PC-3 (cell line): ENCODE results near the gene CEP104. TPM values are rescaled to one million over a fixed set of nuclear protein-coding genes. Genes with fewer than 3 reads are reported as not detected.

ENCODE experiments used
- ATAC-seq: fragments of 200-7000 bp; cut with Tn5 transposase; 2 replicates; pipeline ENCODE4 v1.9.1; 2020; ENCODE audit warnings: mild to moderate bottlenecking, moderate library complexity
- BruUV-seq: library from RNA; stranded (reverse); fragments of 400-500 nt; replicated peaks from 2 replicates; lab custom pipeline; 2021; lab: Mats Ljungman, UMichigan
- CTCF ChIA-PET: fragments of 300-600 bp; sonication (Branson Sonifier 250); formaldehyde crosslinking; loops from one replicate; lab custom pipeline; 2022; ENCODE audit warnings: antibody characterized with exemption; lab: Charles Lee
- POLR2A ChIA-PET: fragments of 300-600 bp; sonication (Branson Sonifier 250); formaldehyde crosslinking; loops from one replicate; lab custom pipeline; 2022; ENCODE audit warnings: antibody characterized with exemption; ENCODE audit not compliant: unreplicated experiment; lab: Charles Lee
- DNase-seq: peaks from one replicate; pipeline ENCODE4 v3.0.0-alpha.2; 2015
- H2AFZ ChIP-seq: fragments of 300-600 bp; sonication (generic); 2 replicates; pipeline ENCODE4 v1.6.0; 2016; ENCODE audit warnings: antibody characterized with exemption, low read length
- H3F3A ChIP-seq: fragments of 300-600 bp; sonication (generic); one replicate; pipeline ENCODE4 v1.6.0; 2017; ENCODE audit warnings: antibody characterized with exemption, low read length, control low read depth, mild to moderate bottlenecking; ENCODE audit not compliant: unreplicated experiment
- H3K27ac ChIP-seq: fragments of 300-600 bp; sonication (generic); 2 replicates; pipeline ENCODE4 v1.5.1; 2016; ENCODE audit warnings: mild to moderate bottlenecking, low read length
- H3K27me3 ChIP-seq: fragments of 300-600 bp; sonication (generic); 2 replicates; pipeline ENCODE4 v1.6.1; 2016; ENCODE audit warnings: low read length, mixed read lengths
- H3K36me3 ChIP-seq: fragments of 300-600 bp; sonication (generic); 2 replicates; pipeline ENCODE4 v1.6.1; 2016; ENCODE audit warnings: low read depth, mixed run types, low read length, mixed read lengths
- H3K4me1 ChIP-seq: fragments of 300-600 bp; sonication (generic); 2 replicates; pipeline ENCODE4 v1.5.1; 2016; ENCODE audit warnings: low read length; ENCODE audit not compliant: insufficient read depth
- H3K4me2 ChIP-seq: fragments of 300-600 bp; sonication (generic); 2 replicates; pipeline ENCODE4 v1.6.0; 2016; ENCODE audit warnings: low read length
- H3K4me3 ChIP-seq: fragments of 300-600 bp; sonication (generic); 2 replicates; pipeline ENCODE4 v1.5.1; 2016; ENCODE audit warnings: mild to moderate bottlenecking, low read length, mixed read lengths
- H3K79me2 ChIP-seq: fragments of 300-600 bp; sonication (generic); 2 replicates; pipeline ENCODE4 v1.6.1; 2017; ENCODE audit warnings: low read length, mixed read lengths
- H3K9ac ChIP-seq: fragments of 300-600 bp; sonication (generic); 2 replicates; pipeline ENCODE4 v1.6.0; 2016; ENCODE audit warnings: mild to moderate bottlenecking, low read length
- H3K9me2 ChIP-seq: fragments of 300-600 bp; sonication (generic); replicated peaks from 2 replicates; pipeline ENCODE4 v1.6.1; 2016; ENCODE audit warnings: mixed run types, low read length, mixed read lengths
- H3K9me3 ChIP-seq: fragments of 300-600 bp; sonication (generic); 2 replicates; pipeline ENCODE4 v1.6.1; 2016; ENCODE audit warnings: low read length, mixed read lengths
- H4K20me1 ChIP-seq: fragments of 300-600 bp; sonication (generic); 2 replicates; pipeline ENCODE4 v1.6.1; 2016; ENCODE audit warnings: low read length, mixed read lengths
- CTCF ChIP-seq: fragments of 300-600 bp; sonication (generic); conservative IDR thresholded peaks from 2 replicates; pipeline ENCODE4 v1.5.1; 2017; ENCODE audit warnings: antibody characterized with exemption, low read depth, mild to moderate bottlenecking, low read length
- EZH2 ChIP-seq: fragments of 300-600 bp; sonication (generic); IDR thresholded peaks from one replicate; pipeline ENCODE4 v1.6.1; 2017; ENCODE audit warnings: antibody characterized with exemption, mild to moderate bottlenecking, low read length; ENCODE audit not compliant: unreplicated experiment
- EZH2phosphoT487 ChIP-seq: fragments of 300-600 bp; sonication (generic); IDR thresholded peaks from 2 replicates; pipeline ENCODE4 v1.6.1; 2018; ENCODE audit warnings: mild to moderate bottlenecking, antibody characterized with exemption, low read length, borderline replicate concordance
- intact Hi-C: fragments of 100-400 bp; cut with micrococcal nuclease; formaldehyde crosslinking; loops from 2 replicates; pipeline ENCODE4 v1.9.0; 2023
- total RNA-seq: library from RNA; depleted of rRNA; stranded (reverse); fragments of >200 nt; gene quantifications from 2 replicates; pipeline ENCODE4 v1.2.3, GENCODE V29; 2014

CEP104 gene
- total RNA-seq, 1 experiment from 2014 or later: 64.1 TPM

GRCh38 chr1:3851292-3851691, 5.7 kb downstream of the CEP104 start:
- TF ChIP-seq CTCF (no peak), EZH2phosphoT487 (no peak), EZH2 (no peak)

GRCh38 chr1:3850857-3851256, 6.2 kb downstream of the CEP104 start:
- POLR2A ChIA-PET: no interaction called here
- no peaks in the 10 kb centered on the region for H3F3A ChIP-seq
- TF ChIP-seq CTCF (no peak), EZH2phosphoT487 (no peak), EZH2 (no peak)
- peaks cover 13% of the 10 kb centered on the region; the same call in 1 of the 2 replicates for H4K20me1 ChIP-seq
- peaks cover 37% of the 10 kb centered on the region for H3K79me2 ChIP-seq
- H3K9me2 ChIP-seq: no peaks in the 10 kb centered on the region
- no peak overlapping the region for H3K4me3 ChIP-seq
- no peaks in the 10 kb centered on the region for H3K27me3 ChIP-seq
- H3K36me3 ChIP-seq: peaks cover 25% of the 10 kb centered on the region; the same call in 1 of the 2 replicates
- H3K27ac ChIP-seq: no peak overlapping the region
- no peak overlapping the region for H3K4me2 ChIP-seq
- no peak for DNase-seq
- BruUV-seq: no TSS peak
- no peak for ATAC-seq
- no peaks in the 10 kb centered on the region for H3K9me3 ChIP-seq
- no peak overlapping the region for H2AFZ ChIP-seq
- peaks cover 6% of the 10 kb centered on the region for H3K4me1 ChIP-seq
- CTCF ChIA-PET: no interaction called here
- intact Hi-C loops: no loop called here
- no peak overlapping the region for H3K9ac ChIP-seq

More at GRCh38 chr1:3851292-3851691, 5.7 kb downstream of the CEP104 start:
- no peak overlapping the region for H3K4me2 ChIP-seq
- intact Hi-C loops: no loop called here
- peaks cover 17% of the 10 kb centered on the region; the same call in 1 of the 2 replicates for H4K20me1 ChIP-seq
- no peak for ATAC-seq
- H3K27ac ChIP-seq: no peak overlapping the region
- no peaks in the 10 kb centered on the region for H3K9me3 ChIP-seq
- H3K36me3 ChIP-seq: peaks cover 25% of the 10 kb centered on the region; the same call in 1 of the 2 replicates
- H2AFZ ChIP-seq: no peak overlapping the region
- no peaks in the 10 kb centered on the region for H3K27me3 ChIP-seq
- no peak for DNase-seq
- H3K4me1 ChIP-seq: peaks cover 8% of the 10 kb centered on the region
- no peak overlapping the region for H3K4me3 ChIP-seq
- H3K9ac ChIP-seq: no peak overlapping the region
- ChIA-PET CTCF (no interaction called here), POLR2A (no interaction called here)
- peaks cover 41% of the 10 kb centered on the region for H3K79me2 ChIP-seq
- no peaks in the 10 kb centered on the region for H3F3A ChIP-seq
- BruUV-seq: no TSS peak
- no peaks in the 10 kb centered on the region for H3K9me2 ChIP-seq

GRCh38 chr1:3847081-3847480, 9.9 kb downstream of the CEP104 start:
- BruUV-seq: no TSS peak
- no peak for TF ChIP-seq CTCF
- no peaks in the 10 kb centered on the region for H3K9me2 ChIP-seq
- H3K4me3 ChIP-seq: no peak overlapping the region
- H4K20me1 ChIP-seq: 0 out of 2 replicates have a peak, but pooled peaks cover 4% of the 10 kb centered on the region
- no peak overlapping the region for H3K9ac ChIP-seq
- H3K4me1 ChIP-seq: no peaks in the 10 kb centered on the region
- ChIA-PET CTCF (no interaction called here), POLR2A (no interaction called here)
- no peaks in the 10 kb centered on the region for H3K79me2 ChIP-seq
- H3K4me2 ChIP-seq: no peak overlapping the region
- intact Hi-C loops: no loop called here
- H2AFZ ChIP-seq: no peak overlapping the region
- no peaks in the 10 kb centered on the region for H3K9me3 ChIP-seq
- H3K27ac ChIP-seq: no peak overlapping the region
- ATAC-seq (no peak), DNase-seq (no peak)
- no peaks in the 10 kb centered on the region for H3K27me3 ChIP-seq
- no peaks in the 10 kb centered on the region for H3F3A ChIP-seq
- peaks cover 36% of the 10 kb centered on the region for H3K36me3 ChIP-seq
